IPS-18a (cell line): ENCODE results near the gene AP1G1.

Source experiments
- H3K27ac ChIP-seq: one replicate; pipeline ENCODE4 v1.5.1; 2013; ENCODE audit warnings: low read length
- H3K27me3 ChIP-seq: one replicate; pipeline ENCODE4 v1.6.1; 2013; ENCODE audit warnings: mild to moderate bottlenecking, low read length; ENCODE audit not compliant: control insufficient read depth, insufficient read depth
- H3K36me3 ChIP-seq: one replicate; pipeline ENCODE4 v1.6.1; 2013; ENCODE audit warnings: low read depth, low read length; ENCODE audit not compliant: control insufficient read depth
- H3K4me1 ChIP-seq: one replicate; pipeline ENCODE4 v1.6.1; 2013; ENCODE audit warnings: low read depth, low read length; ENCODE audit not compliant: control insufficient read depth
- H3K4me3 ChIP-seq: one replicate; pipeline ENCODE4 v1.5.1; 2013; ENCODE audit warnings: low read length
- H3K9ac ChIP-seq: one replicate; pipeline ENCODE4 v1.6.1; 2013; ENCODE audit warnings: mild to moderate bottlenecking, low read length, moderate library complexity
- H3K9me3 ChIP-seq: one replicate; pipeline ENCODE4 v1.6.1; 2013; ENCODE audit warnings: low read depth, low read length; ENCODE audit not compliant: control insufficient read depth

The AP1G1 gene

GRCh38 chr16:71721066-71721740, 87.4 kb downstream of the AP1G1 start:
- Histone ChIP-seq H3K4me3 (no peak overlapping the region), H3K27me3 (peaks cover 18% of the 10 kb centered on the region), H3K36me3 (no peaks in the 10 kb centered on the region), H3K4me1 (peaks cover 11% of the 10 kb centered on the region), H3K27ac (no peak overlapping the region), H3K9ac (no peak overlapping the region), H3K9me3 (no peaks in the 10 kb centered on the region)

GRCh38 chr16:71712501-71712900, 96.1 kb downstream of the AP1G1 start:
- H3K4me1 ChIP-seq, result peaks cover 37% of the 10 kb centered on the region
- H3K36me3 ChIP-seq, result no peaks in the 10 kb centered on the region
- H3K27me3 ChIP-seq, result no peaks in the 10 kb centered on the region
- H3K27ac ChIP-seq, result peak overlapping the region; percentile 18
- no peaks in the 10 kb centered on the region for H3K9me3 ChIP-seq
- peak overlapping the region; percentile 5 for H3K9ac ChIP-seq
- H3K4me3 ChIP-seq, result peak overlapping the region; percentile 2

GRCh38 chr16:71711789-71712188, 96.8 kb downstream of the AP1G1 start:
- Histone ChIP-seq H3K9ac (no peak overlapping the region), H3K9me3 (no peaks in the 10 kb centered on the region), H3K4me3 (peak overlapping the region; percentile 2), H3K27ac (no peak overlapping the region), H3K4me1 (peaks cover 41% of the 10 kb centered on the region), H3K27me3 (no peaks in the 10 kb centered on the region), H3K36me3 (no peaks in the 10 kb centered on the region)

- Histone ChIP-seq H3K27ac (peak overlapping the region; percentile 28), H3K36me3 (no peaks in the 10 kb centered on the region), H3K27me3 (no peaks in the 10 kb centered on the region), H3K9ac (no peak overlapping the region), H3K4me1 (peaks cover 51% of the 10 kb centered on the region), H3K9me3 (no peaks in the 10 kb centered on the region), H3K4me3 (no peak overlapping the region)
Measured at GRCh38 chr16:71709229-71709781, 99.3 kb downstream of the AP1G1 start.

- Histone ChIP-seq H3K9ac (no peak overlapping the region), H3K9me3 (no peaks in the 10 kb centered on the region), H3K36me3 (no peaks in the 10 kb centered on the region), H3K4me3 (no peak overlapping the region), H3K27me3 (no peaks in the 10 kb centered on the region), H3K4me1 (peaks cover 51% of the 10 kb centered on the region), H3K27ac (no peak overlapping the region)
Measured at GRCh38 chr16:71708696-71709095, 99.9 kb downstream of the AP1G1 start.

- no peaks in the 10 kb centered on the region for H3K27me3 ChIP-seq
- H3K27ac ChIP-seq, result peak overlapping the region; percentile 91
- H3K9ac ChIP-seq, result peak overlapping the region; percentile 31
- no peaks in the 10 kb centered on the region for H3K9me3 ChIP-seq
- peaks cover 39% of the 10 kb centered on the region for H3K4me1 ChIP-seq
- H3K36me3 ChIP-seq, result no peaks in the 10 kb centered on the region
- H3K4me3 ChIP-seq, result no peak overlapping the region
Measured at GRCh38 chr16:71707199-71707598, 101.4 kb downstream of the AP1G1 start.

- no peak overlapping the region for H3K9ac ChIP-seq
- no peaks in the 10 kb centered on the region for H3K36me3 ChIP-seq
- no peaks in the 10 kb centered on the region for H3K9me3 ChIP-seq
- H3K27me3 ChIP-seq, result no peaks in the 10 kb centered on the region
- H3K4me3 ChIP-seq, result peak overlapping the region; percentile 13
- peaks cover 28% of the 10 kb centered on the region for H3K4me1 ChIP-seq
- no peak overlapping the region for H3K27ac ChIP-seq
Measured at GRCh38 chr16:71706046-71706445, 102.6 kb downstream of the AP1G1 start.

GRCh38 chr16:71703333-71703732, 105.3 kb downstream of the AP1G1 start:
- Histone ChIP-seq H3K27ac (no peak overlapping the region), H3K4me3 (no peak overlapping the region), H3K9ac (no peak overlapping the region), H3K9me3 (no peaks in the 10 kb centered on the region), H3K36me3 (no peaks in the 10 kb centered on the region), H3K27me3 (no peaks in the 10 kb centered on the region), H3K4me1 (peaks cover 23% of the 10 kb centered on the region)

GRCh38 chr16:71700831-71701230, 107.8 kb downstream of the AP1G1 start:
- Histone ChIP-seq H3K27me3 (no peaks in the 10 kb centered on the region), H3K27ac (no peak overlapping the region), H3K4me1 (peaks cover 2% of the 10 kb centered on the region), H3K9me3 (no peaks in the 10 kb centered on the region), H3K4me3 (no peak overlapping the region), H3K9ac (no peak overlapping the region), H3K36me3 (no peaks in the 10 kb centered on the region)

GRCh38 chr16:71698491-71698890, 110.1 kb downstream of the AP1G1 start:
- H3K27me3 ChIP-seq, result no peaks in the 10 kb centered on the region
- no peak overlapping the region for H3K27ac ChIP-seq
- no peaks in the 10 kb centered on the region for H3K9me3 ChIP-seq
- H3K4me3 ChIP-seq, result no peak overlapping the region
- H3K36me3 ChIP-seq, result no peaks in the 10 kb centered on the region
- no peak overlapping the region for H3K9ac ChIP-seq
- H3K4me1 ChIP-seq, result no peaks in the 10 kb centered on the region

- Histone ChIP-seq H3K27me3 (no peaks in the 10 kb centered on the region), H3K9ac (no peak overlapping the region), H3K4me3 (no peak overlapping the region)
Measured at GRCh38 chr16:71693164-71693563, 115.5 kb downstream of the AP1G1 start.

GRCh38 chr16:71689901-71690300, 118.7 kb downstream of the AP1G1 start:
- no peak overlapping the region for H3K4me3 ChIP-seq
- no peak overlapping the region for H3K9ac ChIP-seq
- peaks cover 24% of the 10 kb centered on the region for H3K36me3 ChIP-seq
- H3K27ac ChIP-seq, result no peak overlapping the region
- no peaks in the 10 kb centered on the region for H3K9me3 ChIP-seq
- no peaks in the 10 kb centered on the region for H3K4me1 ChIP-seq
- H3K27me3 ChIP-seq, result no peaks in the 10 kb centered on the region

More at GRCh38 chr16:71693164-71693563, 115.5 kb downstream of the AP1G1 start:
- Histone ChIP-seq H3K27ac (no peak overlapping the region), H3K9me3 (no peaks in the 10 kb centered on the region), H3K36me3 (peaks cover 15% of the 10 kb centered on the region), H3K4me1 (no peaks in the 10 kb centered on the region)
